GM19043 (cell line): ENCODE measurements around the gene CNOT2.
A peak's percentile ranks its signal among the peaks of the same experiment; 100 is the strongest.

Experiments used
- ATAC-seq: cut with Tn5 transposase; IDR thresholded peaks from one replicate; pipeline ENCODE4 v1.9.1; 2021; ENCODE audit warnings: low read depth; ENCODE audit not compliant: unreplicated experiment

The CNOT2 gene

GRCh38 chr12:70242695-70243509 lies at the start of gene CNOT2:
Gene CNOT2, plus strand, starts transcription at chr12:70243433. Its CDS starts 34,794 bp downstream, at chr12:70278227.
- peak; percentile 59 for ATAC-seq

- no peak for ATAC-seq
These were observed 49.2 kb upstream of the CNOT2 start for GRCh38 chr12:70194076-70194475.

GRCh38 chr12:70196811-70197281 lies 46.4 kb upstream of the CNOT2 start:
- no peak for ATAC-seq

- no peak for ATAC-seq
These were observed 45.9 kb upstream of the CNOT2 start for GRCh38 chr12:70197345-70197744.

- no peak for ATAC-seq
These were observed 29.5 kb upstream of the CNOT2 start for GRCh38 chr12:70213707-70214106.

GRCh38 chr12:70214972-70215617 lies 28.1 kb upstream of the CNOT2 start:
- no peak for ATAC-seq

- no peak for ATAC-seq
These were observed 25.8 kb upstream of the CNOT2 start for GRCh38 chr12:70217416-70217815.

- no peak for ATAC-seq
These were observed 21.6 kb upstream of the CNOT2 start for GRCh38 chr12:70221626-70222025.

- no peak for ATAC-seq
These were observed 15.3 kb upstream of the CNOT2 start for GRCh38 chr12:70227911-70228310.

GRCh38 chr12:70230934-70231606 lies 12.2 kb upstream of the CNOT2 start:
- ATAC-seq: no peak

- no peak for ATAC-seq
These were observed 6.2 kb upstream of the CNOT2 start for GRCh38 chr12:70236990-70237389.

- no peak for ATAC-seq
These were observed 2.6 kb upstream of the CNOT2 start for GRCh38 chr12:70240673-70241072.

- no peak for ATAC-seq
These were observed 1.4 kb upstream of the CNOT2 start for GRCh38 chr12:70241845-70242244.

GRCh38 chr12:70243510-70244371 lies 508 bp downstream of the CNOT2 start:
- peak; percentile 41 for ATAC-seq

GRCh38 chr12:70244409-70244808 lies 1.2 kb downstream of the CNOT2 start:
- no peak for ATAC-seq

- ATAC-seq: no peak
These were observed 2.2 kb downstream of the CNOT2 start for GRCh38 chr12:70245458-70245857.

GRCh38 chr12:70246580-70246979 lies 3.3 kb downstream of the CNOT2 start:
- ATAC-seq: no peak

GRCh38 chr12:70247653-70248199 lies 4.5 kb downstream of the CNOT2 start:
- no peak for ATAC-seq

GRCh38 chr12:70248876-70249275 lies 5.6 kb downstream of the CNOT2 start:
- no peak for ATAC-seq

- ATAC-seq: no peak
These were observed 6.7 kb downstream of the CNOT2 start for GRCh38 chr12:70249903-70250302.
